ENCODE measurements around the gene SLC12A7.
"Not testable (repeated sequence)": the region's sequence is repeated elsewhere in the genome, so short reads cannot be mapped to it uniquely, and the experiment has no call there.

Gene SLC12A7

DNA sequence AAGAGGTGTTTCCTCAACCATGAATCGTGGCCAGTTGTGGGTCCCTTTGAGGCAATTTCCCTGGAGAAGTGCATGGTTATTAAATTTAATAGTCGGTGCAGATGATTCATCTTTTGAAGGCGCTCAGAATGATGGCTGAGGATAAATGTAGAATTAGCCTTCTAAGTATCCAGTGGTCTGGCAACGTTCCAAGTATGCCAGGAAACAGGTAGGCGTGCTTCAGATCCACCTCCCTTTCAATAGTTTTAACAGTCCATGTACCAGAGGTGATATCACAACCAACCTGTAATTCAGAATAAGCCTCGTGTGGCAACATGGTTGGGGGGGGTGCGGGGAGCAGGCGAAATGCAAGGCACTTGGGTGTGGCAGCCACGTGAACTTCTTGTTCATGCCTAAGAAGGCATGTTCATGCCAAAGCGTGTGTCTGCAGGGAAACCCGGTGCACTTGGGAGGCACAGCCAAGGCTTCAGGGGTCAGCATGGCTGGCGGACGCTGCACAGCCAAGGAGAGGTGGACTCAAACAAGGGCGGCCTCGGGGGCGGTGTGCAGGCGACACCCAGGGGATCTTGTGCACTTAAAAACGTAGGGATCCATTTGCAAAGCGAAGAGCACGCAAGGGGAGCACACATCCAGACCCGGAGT is 108.4 kb downstream of the SLC12A7 start:
- DNase-seq: peak in 1 of 2 donors; percentile 4

DNA sequence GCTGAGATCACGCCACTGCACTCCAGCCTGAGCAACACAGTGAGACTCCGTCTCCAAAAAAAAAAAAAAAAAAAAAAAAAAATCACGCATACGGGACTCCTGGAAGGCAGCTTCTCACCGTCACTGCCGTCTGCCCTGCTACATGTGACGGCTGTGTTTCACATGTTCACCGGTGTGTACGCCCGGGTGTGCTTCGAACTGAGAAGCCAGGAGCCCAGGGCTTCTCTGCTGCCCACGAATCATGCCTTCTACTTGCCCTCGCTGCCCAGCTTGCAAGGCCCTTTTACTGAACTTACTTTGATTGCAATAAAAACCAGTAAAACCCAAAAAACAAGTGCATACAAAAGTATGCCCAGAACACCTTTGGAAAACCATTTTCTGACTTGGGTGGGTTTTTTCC is 109.0 kb downstream of the SLC12A7 start:
- DNase-seq: no peak

DNA sequence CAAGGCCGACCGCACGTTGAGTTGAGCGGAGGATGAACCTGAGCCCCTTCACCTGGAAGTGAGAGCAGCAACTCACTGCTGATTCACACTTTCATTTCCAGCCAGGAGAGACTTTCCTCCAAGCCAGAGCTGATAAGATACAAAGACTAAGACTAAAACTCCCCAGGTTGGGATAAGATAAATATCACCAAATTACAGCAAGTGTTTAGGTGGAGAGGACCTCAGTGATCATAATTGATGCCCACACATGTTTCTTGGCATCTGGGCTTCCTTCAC is 109.7 kb downstream of the SLC12A7 start:
- no peak for DNase-seq

DNA sequence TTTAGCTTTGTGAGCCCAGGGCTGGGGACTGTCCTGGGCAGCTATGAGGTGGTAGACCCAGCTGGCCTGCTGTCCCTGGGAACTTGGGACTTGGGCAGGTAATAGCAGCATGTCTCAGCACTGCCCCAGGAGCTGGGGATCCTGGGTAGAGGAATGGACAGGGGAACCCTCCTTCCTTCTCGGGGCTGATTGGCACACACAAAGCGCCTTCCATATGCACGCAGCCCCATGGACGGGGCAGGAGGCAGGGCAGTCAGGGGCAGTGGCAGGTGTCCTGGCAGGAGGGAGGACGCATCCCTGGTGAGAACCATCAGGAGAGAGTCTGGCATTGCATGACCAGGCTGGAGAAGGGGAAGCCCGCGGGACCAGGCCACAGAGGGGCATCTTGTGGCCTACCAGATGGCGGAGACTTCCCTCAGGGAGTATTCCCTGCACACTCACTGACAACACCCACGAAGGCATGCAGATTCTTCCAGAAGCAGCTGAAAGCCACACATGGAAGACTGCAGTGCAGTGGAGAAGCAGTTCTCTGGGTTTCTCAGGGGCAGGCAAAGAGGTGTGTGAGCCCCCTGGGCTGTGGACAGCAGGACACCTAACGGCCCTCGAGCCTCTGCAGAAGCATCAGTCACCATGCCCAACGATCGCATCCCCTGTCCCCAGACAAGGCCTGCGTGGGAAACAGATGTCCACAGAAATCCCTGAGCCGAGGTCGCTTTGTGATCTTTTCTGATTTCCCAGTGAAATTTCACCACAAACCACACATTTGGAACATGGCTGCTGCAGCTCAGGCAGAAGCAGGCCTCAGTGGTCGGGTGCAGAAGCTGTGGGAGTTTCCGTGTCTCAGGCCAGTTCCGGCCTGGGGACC is 110.2 kb downstream of the SLC12A7 start:
- no peak for DNase-seq

DNA sequence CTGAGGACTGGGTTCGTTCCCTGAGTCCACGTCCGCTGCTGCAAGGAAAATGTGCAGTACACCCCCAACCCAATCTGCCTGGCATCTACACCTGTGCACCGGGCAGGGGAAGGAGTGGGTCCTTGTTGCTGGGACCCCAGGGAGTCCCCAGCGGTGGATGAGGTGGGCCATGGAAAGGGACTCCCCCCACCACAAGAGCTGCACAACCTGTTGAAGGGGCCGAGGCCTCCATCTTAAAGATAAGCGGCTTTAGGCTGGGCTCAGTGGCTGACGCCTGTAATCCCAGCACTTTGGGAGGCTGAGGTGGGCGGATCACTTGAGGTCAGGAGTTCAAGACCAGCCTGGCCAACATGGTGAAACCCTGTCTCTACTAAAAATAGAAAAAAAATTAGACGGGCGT is 111.0 kb downstream of the SLC12A7 start:
- not testable (repeated sequence) for DNase-seq

All from inflammatory macrophage treated with lipopolysaccharide for 1 hour (primary cell).